HEK293 (cell line): ENCODE data around the gene NKD1.
"Not testable (repeated sequence)": the region's sequence is repeated elsewhere in the genome, so short reads cannot be mapped to it uniquely, and the experiment has no call there.

ENCODE experiments used
- CTCF ChIA-PET: fragments of 350-600 bp; formaldehyde crosslinking; extraction: SDS; loops from one replicate; lab custom pipeline; 2021; ENCODE audit warnings: antibody characterized with exemption; lab: Yijun Ruan, JAX
- POLR2A ChIA-PET: fragments of 300-600 bp; formaldehyde crosslinking; extraction: SDS; loops from one replicate; lab custom pipeline; 2020; ENCODE audit warnings: antibody characterized with exemption, inconsistent platforms; lab: Yijun Ruan, JAX
- H3K27ac ChIP-seq: fragments of 200-500 bp; sonication (Bioruptor generic); 2 replicates; pipeline ENCODE4 v1.5.1; 2014; ENCODE audit warnings: low read depth, low read length, control low read depth, inconsistent platforms; ENCODE audit errors: extremely low read depth
- H3K36me3 ChIP-seq, 2 experiments: fragments of 200-500 bp in 1 of 2; sonication (Bioruptor generic) in 1 of 2; 1 replicate in 1 of 2; 2 replicates in 1 of 2; pipeline ENCODE4 v1.5.1; 2014 to 2017; ENCODE audit warnings: inconsistent platforms in 2 of 2, low read length in 2 of 2; ENCODE audit not compliant: control insufficient read depth in 2 of 2, insufficient read depth in 1 of 2
- H3K4me1 ChIP-seq: fragments of 200-500 bp; sonication (Bioruptor generic); 2 replicates; pipeline ENCODE4 v1.5.1; 2014; ENCODE audit warnings: mild to moderate bottlenecking, low read length, inconsistent platforms; ENCODE audit not compliant: control insufficient read depth, insufficient read depth
- H3K4me3 ChIP-seq: 2 replicates; pipeline ENCODE4 v1.5.1; 2011; ENCODE audit warnings: low read depth, mild to moderate bottlenecking, control low read depth, low read length, moderate library complexity
- H3K9me3 ChIP-seq: fragments of 200-500 bp; sonication (Bioruptor generic); 2 replicates; pipeline ENCODE4 v1.5.1; 2014; ENCODE audit warnings: low read depth, low read length, inconsistent platforms; ENCODE audit not compliant: control insufficient read depth, insufficient read depth
- BCL11A ChIP-seq: fragments of 450-650 bp; formaldehyde crosslinking; IDR thresholded peaks from 2 replicates; pipeline ENCODE4 v1.5.1; 2016; ENCODE audit warnings: low read depth, missing biosample characterization, missing genetic modification characterization
- GLI4 ChIP-seq: fragments of 450-650 bp; formaldehyde crosslinking; IDR thresholded peaks from 2 replicates; pipeline ENCODE4 v1.5.1; 2016; ENCODE audit warnings: missing biosample characterization, missing genetic modification characterization
- HOXA7 ChIP-seq: sonication (generic); formaldehyde crosslinking; IDR thresholded peaks from 2 replicates; pipeline ENCODE4 v1.8.1; 2022; ENCODE audit warnings: missing genetic modification reagents, borderline replicate concordance
- IKZF3 ChIP-seq: fragments of 450-650 bp; IDR thresholded peaks from 2 replicates; pipeline ENCODE4 v1.5.0; 2018; ENCODE audit warnings: missing biosample characterization, mild to moderate bottlenecking, missing genetic modification characterization, moderate library complexity
- PRDM1 ChIP-seq: fragments of 450-650 bp; formaldehyde crosslinking; IDR thresholded peaks from 2 replicates; pipeline ENCODE4; 2016; ENCODE audit warnings: missing biosample characterization, missing genetic modification characterization
- TRIM28 ChIP-seq: IDR thresholded peaks from 2 replicates; pipeline ENCODE4 v1.6.1; 2011; ENCODE audit warnings: low read length, control low read depth, borderline replicate concordance
- ZBTB20 ChIP-seq: fragments of 450-650 bp; formaldehyde crosslinking; IDR thresholded peaks from 2 replicates; pipeline ENCODE4 v1.5.1; 2016; ENCODE audit warnings: missing biosample characterization, missing genetic modification characterization
- ZBTB26 ChIP-seq: fragments of 450-650 bp; formaldehyde crosslinking; optimal IDR thresholded peaks from 2 replicates; pipeline ENCODE3; 2016; ENCODE audit warnings: missing biosample characterization, mild to moderate bottlenecking, missing genetic modification characterization
- ZFP3 ChIP-seq: fragments of 450-650 bp; formaldehyde crosslinking; IDR thresholded peaks from 2 replicates; pipeline ENCODE4 v1.5.1; 2016; ENCODE audit warnings: low read depth, missing biosample characterization, missing genetic modification characterization
- ZNF202 ChIP-seq: fragments of 450-650 bp; formaldehyde crosslinking; IDR thresholded peaks from 2 replicates; pipeline ENCODE4 v1.5.1; 2016; ENCODE audit warnings: missing biosample characterization, missing genetic modification characterization, borderline replicate concordance
- ZNF660 ChIP-seq: fragments of 450-650 bp; IDR thresholded peaks from 2 replicates; pipeline ENCODE4 v1.5.1; 2018; ENCODE audit warnings: missing biosample characterization, mild to moderate bottlenecking, missing genetic modification characterization
- ZSCAN23 ChIP-seq: fragments of 450-650 bp; formaldehyde crosslinking; IDR thresholded peaks from 2 replicates; pipeline ENCODE4 v1.5.1; 2016; ENCODE audit warnings: missing biosample characterization, missing genetic modification characterization
- TF ChIP-seq, protein P1 (sequence below): fragments of 450-650 bp; formaldehyde crosslinking; IDR thresholded peaks from 2 replicates; pipeline ENCODE4 v1.5.1; 2016; ENCODE audit warnings: missing biosample characterization, missing genetic modification characterization, borderline replicate concordance
- TF ChIP-seq, protein P2 (sequence below): fragments of 450-650 bp; formaldehyde crosslinking; IDR thresholded peaks from 2 replicates; pipeline ENCODE4 v1.5.1; 2017; ENCODE audit warnings: missing biosample characterization, missing genetic modification characterization
- TF ChIP-seq, protein P3 (sequence below): fragments of 450-650 bp; formaldehyde crosslinking; IDR thresholded peaks from 2 replicates; pipeline ENCODE4 v1.5.1; 2016; ENCODE audit warnings: missing biosample characterization, missing genetic modification characterization
- TF ChIP-seq, protein P4 (sequence below): fragments of 450-650 bp; IDR thresholded peaks from 2 replicates; pipeline ENCODE4 v1.5.1; 2018; ENCODE audit warnings: missing biosample characterization, mild to moderate bottlenecking, missing genetic modification characterization

NKD1 gene

GRCh38 chr16:50502616-50503011 is 45.6 kb upstream of the NKD1 start:
- POLR2A ChIA-PET, result no interaction called here
- Histone ChIP-seq H3K36me3 (no peaks in the 10 kb centered on the region), H3K9me3 (no peaks in the 10 kb centered on the region), H3K27ac (no peak overlapping the region), H3K4me1 (no peaks in the 10 kb centered on the region), H3K4me3 (no peak overlapping the region)
- TF ChIP-seq, protein P1, sequence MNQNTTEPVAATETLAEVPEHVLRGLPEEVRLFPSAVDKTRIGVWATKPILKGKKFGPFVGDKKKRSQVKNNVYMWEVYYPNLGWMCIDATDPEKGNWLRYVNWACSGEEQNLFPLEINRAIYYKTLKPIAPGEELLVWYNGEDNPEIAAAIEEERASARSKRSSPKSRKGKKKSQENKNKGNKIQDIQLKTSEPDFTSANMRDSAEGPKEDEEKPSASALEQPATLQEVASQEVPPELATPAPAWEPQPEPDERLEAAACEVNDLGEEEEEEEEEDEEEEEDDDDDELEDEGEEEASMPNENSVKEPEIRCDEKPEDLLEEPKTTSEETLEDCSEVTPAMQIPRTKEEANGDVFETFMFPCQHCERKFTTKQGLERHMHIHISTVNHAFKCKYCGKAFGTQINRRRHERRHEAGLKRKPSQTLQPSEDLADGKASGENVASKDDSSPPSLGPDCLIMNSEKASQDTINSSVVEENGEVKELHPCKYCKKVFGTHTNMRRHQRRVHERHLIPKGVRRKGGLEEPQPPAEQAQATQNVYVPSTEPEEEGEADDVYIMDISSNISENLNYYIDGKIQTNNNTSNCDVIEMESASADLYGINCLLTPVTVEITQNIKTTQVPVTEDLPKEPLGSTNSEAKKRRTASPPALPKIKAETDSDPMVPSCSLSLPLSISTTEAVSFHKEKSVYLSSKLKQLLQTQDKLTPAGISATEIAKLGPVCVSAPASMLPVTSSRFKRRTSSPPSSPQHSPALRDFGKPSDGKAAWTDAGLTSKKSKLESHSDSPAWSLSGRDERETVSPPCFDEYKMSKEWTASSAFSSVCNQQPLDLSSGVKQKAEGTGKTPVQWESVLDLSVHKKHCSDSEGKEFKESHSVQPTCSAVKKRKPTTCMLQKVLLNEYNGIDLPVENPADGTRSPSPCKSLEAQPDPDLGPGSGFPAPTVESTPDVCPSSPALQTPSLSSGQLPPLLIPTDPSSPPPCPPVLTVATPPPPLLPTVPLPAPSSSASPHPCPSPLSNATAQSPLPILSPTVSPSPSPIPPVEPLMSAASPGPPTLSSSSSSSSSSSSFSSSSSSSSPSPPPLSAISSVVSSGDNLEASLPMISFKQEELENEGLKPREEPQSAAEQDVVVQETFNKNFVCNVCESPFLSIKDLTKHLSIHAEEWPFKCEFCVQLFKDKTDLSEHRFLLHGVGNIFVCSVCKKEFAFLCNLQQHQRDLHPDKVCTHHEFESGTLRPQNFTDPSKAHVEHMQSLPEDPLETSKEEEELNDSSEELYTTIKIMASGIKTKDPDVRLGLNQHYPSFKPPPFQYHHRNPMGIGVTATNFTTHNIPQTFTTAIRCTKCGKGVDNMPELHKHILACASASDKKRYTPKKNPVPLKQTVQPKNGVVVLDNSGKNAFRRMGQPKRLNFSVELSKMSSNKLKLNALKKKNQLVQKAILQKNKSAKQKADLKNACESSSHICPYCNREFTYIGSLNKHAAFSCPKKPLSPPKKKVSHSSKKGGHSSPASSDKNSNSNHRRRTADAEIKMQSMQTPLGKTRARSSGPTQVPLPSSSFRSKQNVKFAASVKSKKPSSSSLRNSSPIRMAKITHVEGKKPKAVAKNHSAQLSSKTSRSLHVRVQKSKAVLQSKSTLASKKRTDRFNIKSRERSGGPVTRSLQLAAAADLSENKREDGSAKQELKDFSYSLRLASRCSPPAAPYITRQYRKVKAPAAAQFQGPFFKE (tag by site-specific recombination), result no peak
- no peak for TF ChIP-seq ZNF660 (tag by site-specific recombination)
- TF ChIP-seq GLI4, result no peak
- TF ChIP-seq IKZF3 (tag by site-specific recombination), result no peak
- TF ChIP-seq, protein P2, sequence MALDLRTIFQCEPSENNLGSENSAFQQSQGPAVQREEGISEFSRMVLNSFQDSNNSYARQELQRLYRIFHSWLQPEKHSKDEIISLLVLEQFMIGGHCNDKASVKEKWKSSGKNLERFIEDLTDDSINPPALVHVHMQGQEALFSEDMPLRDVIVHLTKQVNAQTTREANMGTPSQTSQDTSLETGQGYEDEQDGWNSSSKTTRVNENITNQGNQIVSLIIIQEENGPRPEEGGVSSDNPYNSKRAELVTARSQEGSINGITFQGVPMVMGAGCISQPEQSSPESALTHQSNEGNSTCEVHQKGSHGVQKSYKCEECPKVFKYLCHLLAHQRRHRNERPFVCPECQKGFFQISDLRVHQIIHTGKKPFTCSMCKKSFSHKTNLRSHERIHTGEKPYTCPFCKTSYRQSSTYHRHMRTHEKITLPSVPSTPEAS (tag by site-specific recombination), result no peak
- TF ChIP-seq, protein P3, sequence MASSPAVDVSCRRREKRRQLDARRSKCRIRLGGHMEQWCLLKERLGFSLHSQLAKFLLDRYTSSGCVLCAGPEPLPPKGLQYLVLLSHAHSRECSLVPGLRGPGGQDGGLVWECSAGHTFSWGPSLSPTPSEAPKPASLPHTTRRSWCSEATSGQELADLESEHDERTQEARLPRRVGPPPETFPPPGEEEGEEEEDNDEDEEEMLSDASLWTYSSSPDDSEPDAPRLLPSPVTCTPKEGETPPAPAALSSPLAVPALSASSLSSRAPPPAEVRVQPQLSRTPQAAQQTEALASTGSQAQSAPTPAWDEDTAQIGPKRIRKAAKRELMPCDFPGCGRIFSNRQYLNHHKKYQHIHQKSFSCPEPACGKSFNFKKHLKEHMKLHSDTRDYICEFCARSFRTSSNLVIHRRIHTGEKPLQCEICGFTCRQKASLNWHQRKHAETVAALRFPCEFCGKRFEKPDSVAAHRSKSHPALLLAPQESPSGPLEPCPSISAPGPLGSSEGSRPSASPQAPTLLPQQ (tag by site-specific recombination), result no peak
- no peak for TF ChIP-seq PRDM1 (tag by site-specific recombination)
- no peak for TF ChIP-seq HOXA7 (CRISPR knock-in tag)
- CTCF ChIA-PET, result no interaction called here

DNA sequence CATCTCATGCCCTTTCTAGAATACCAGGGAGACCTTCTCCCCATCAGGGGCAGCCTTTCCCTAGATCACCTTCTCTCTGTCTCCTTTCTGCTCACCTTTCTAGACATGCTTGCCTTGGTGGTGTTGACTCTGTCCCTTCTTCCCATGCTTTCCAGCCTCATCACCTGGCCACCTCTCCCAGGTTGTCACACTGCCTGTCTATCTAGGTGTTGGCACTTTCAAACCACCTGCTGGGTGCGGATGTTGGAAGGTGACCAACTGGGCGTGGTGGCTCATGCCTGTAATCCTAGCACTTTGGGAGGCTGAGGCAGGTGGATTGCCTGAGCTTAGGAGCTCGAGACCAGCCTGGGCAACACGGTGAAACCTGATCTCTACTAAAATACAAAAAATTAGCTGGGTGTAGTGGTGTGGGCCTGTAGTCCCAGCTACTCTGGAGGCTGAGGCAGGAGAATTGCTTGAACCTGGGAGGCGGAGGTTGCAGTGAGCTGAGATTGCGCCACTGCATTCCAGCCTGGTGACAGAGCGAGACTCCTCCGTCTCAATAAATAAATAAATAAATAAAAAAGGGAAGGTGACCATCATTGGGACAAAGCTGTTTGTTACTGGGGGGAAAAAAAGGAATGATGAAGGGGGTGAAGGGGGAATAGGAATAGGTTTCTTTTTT is 44.2 kb upstream of the NKD1 start:
- POLR2A ChIA-PET, H3K9me3 ChIP-seq, H3K4me3 ChIP-seq, H3K36me3 ChIP-seq, H3K4me1 ChIP-seq, H3K27ac ChIP-seq: not testable (repeated sequence)
- CTCF ChIA-PET, result interaction anchor here (0.6 kb wide), 2 partner anchors 129 to 293 kb away, joined by 4 to 6 read pairs; no protein-coding TSS in a partner anchor

DNA sequence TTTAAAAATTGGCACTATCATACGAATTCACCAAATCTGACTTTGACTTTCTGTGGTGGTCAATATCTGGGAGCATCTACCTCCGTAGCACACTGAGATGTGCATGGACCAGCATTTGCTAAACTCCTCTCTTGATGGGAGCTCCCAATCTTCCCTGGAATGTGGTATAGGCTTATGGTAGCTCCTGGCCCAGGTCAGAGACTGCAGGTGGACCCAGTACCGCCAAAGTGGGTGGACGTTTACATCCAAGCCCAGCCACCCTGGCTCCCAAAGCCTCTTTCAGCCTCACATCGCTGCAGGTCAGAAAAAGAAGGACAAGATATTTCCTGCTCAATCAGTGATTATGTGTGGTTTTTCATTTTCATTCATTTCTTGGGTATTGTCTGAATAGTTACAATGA is 43.1 kb upstream of the NKD1 start:
- Histone ChIP-seq H3K27ac (no peak overlapping the region), H3K9me3 (no peaks in the 10 kb centered on the region), H3K4me1 (no peaks in the 10 kb centered on the region), H3K36me3 (no peaks in the 10 kb centered on the region), H3K4me3 (no peak overlapping the region)
- ChIA-PET POLR2A (no interaction called here), CTCF (interaction anchor here (0.5 to 0.7 kb wide), 3 partner anchors 136 to 161 kb away, joined by 3 to 6 read pairs (median 5); no protein-coding TSS in a partner anchor)
- TF ChIP-seq ZBTB26 (tag by site-specific recombination) (no peak), ZSCAN23 (no peak), ZBTB20 (tag by site-specific recombination) (no peak), ZNF202 (no peak), BCL11A (tag by site-specific recombination) (no peak), ZFP3 (no peak), TRIM28 (no peak)
- TF ChIP-seq, protein P3 (tag by site-specific recombination), result no peak
- TF ChIP-seq, protein P4, sequence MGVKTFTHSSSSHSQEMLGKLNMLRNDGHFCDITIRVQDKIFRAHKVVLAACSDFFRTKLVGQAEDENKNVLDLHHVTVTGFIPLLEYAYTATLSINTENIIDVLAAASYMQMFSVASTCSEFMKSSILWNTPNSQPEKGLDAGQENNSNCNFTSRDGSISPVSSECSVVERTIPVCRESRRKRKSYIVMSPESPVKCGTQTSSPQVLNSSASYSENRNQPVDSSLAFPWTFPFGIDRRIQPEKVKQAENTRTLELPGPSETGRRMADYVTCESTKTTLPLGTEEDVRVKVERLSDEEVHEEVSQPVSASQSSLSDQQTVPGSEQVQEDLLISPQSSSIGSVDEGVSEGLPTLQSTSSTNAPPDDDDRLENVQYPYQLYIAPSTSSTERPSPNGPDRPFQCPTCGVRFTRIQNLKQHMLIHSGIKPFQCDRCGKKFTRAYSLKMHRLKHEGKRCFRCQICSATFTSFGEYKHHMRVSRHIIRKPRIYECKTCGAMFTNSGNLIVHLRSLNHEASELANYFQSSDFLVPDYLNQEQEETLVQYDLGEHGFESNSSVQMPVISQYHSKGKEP (tag by site-specific recombination), result no peak
